ENCODE data around the gene PPP6C.

DNA sequence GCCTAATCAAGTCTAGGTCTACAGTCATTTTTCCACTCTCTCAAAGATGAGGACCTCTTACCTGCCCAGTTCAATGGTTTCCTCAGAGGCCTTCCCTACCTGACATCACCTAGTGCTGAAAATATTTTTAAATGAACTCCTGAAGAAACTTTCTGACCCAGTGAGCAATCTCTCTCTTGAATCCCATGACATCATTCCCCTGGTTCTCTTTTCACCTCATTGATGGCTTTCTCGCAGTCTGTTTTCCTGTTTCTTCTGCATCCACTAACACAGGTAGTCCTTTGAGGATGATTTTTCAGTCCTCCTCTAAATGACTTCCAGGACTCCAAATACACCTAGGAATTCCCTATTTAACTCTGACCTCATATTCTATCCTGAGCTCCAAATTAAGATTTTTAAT lies 86.6 kb downstream of the PPP6C start:
- TF ChIP-seq CTCF (IDR thresholded peaks at IDR 0.05; ENCODE audit: low read length) (no peak), EZH2 (IDR thresholded peaks at IDR 0.05; ENCODE audit: borderline replicate concordance, low read length) (no peak)
